Medulla oblongata (tissue), 1 donor: Measurements from ENCODE around the gene EP400.

Experiments
- DNase-seq: peaks from one replicate; pipeline ENCODE4 v3.0.0-alpha.2; 2015; ENCODE audit errors: extremely low spot score

EP400 gene

DNA sequence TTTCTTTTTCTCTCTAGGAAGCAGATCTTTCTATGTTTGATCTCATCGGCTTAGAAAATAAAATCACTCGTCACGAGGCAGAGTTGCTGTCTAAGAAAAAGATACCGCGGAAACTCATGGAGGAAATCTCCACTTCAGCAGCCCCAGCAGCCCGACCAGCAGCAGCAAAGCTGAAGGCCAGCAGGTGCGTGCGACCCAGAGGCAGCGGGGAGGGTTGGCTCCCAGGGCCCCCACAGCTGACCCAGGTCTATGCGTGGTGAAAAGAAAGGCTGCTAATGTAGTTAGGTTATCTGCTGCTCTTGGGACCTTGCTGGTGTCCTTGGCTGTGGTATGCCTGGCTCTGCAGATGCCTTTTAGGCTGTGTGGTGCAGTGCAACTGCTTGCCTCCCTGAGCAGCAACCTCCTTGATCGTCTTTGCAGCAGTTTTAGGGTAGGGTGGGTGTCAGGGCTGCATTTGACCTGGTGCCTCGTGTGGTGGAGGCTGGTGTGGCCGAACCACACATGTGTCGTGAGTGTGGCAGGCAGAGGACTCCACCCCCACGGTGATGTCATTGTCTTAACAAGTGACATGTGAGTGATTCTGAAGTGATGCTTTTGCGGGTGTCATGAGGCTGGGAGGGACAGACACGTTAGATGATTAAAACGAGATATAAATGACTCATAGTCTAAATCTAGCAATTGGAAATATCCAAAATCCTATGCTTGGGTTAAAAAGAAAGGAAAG, 68.6 kb downstream of the EP400 start:
- no peak for DNase-seq

DNA sequence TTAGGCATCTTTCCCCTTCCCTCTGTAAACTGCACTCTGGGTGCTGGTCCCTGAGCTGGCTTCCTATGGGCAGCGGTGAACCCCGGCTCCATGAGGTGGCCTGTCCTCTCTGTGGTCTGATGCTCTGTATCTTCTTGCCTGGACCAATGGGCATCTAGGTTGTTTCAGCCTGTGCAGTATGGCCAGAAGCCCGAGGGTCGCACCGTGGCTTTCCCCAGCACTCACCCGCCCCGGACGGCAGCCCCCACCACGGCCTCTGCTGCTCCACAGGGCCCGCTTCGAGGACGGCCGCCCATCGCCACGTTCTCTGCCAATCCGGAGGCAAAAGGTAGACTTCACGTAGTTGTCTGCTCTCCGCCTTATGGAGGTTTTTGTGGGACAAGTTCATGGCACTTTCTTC, 70.1 kb downstream of the EP400 start:
- DNase-seq, result no peak

DNA sequence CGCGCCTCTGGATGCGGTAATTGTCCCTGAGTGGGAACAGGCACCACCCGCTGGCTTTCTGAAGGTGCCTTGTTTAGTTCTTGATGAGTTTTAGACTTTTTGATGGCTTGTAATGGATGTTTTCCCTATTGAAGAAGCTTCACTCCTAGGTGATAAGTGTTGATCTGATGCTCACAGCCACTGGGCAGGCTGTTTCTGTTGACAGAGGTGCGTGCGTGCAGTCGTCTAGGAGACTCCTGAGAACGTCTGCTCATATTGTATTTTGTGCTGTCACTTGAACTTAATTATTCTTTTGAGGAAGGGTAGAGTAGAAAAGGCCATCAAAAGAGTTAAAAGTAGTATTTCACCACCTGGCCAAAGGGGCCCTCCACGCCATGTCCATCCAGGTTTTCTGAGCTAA, 70.5 kb downstream of the EP400 start:
- no peak for DNase-seq

DNA sequence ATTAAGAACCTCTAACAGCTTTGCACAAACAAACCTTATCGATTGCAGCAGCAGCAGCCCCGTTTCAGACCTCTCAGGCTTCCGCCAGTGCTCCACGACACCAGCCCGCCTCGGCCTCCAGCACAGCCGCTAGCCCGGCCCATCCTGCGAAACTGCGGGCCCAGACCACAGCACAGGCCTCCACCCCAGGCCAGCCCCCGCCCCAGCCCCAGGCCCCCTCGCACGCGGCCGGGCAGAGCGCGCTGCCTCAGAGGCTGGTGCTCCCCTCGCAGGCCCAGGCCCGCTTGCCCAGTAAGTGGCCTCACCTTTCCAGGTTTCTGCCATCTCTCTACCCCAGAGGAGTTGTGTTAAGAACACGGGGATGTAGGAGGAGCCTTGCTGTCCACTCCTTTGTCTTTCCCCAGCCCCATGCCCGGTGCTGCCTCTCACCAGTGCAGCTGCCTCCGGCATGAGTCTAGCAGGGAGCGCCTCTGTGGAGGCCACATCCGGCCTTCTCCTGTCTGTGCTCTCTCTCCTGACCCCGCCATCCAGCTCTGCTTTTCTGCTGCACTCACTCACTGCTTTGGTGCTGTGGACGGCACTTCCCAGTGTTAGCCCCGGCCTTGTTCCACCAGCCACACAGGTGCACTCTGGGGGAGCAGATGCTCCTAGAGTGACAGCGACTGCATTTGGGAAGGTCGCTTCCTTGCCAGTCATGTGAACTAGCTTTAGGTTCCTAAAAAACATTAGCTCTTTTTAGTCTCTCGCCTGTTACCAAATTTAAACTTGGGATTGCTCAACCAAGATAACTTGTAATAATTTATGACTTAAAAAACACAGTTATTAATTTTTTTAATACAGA, 71.5 kb downstream of the EP400 start:
- DNase-seq, result no peak

DNA sequence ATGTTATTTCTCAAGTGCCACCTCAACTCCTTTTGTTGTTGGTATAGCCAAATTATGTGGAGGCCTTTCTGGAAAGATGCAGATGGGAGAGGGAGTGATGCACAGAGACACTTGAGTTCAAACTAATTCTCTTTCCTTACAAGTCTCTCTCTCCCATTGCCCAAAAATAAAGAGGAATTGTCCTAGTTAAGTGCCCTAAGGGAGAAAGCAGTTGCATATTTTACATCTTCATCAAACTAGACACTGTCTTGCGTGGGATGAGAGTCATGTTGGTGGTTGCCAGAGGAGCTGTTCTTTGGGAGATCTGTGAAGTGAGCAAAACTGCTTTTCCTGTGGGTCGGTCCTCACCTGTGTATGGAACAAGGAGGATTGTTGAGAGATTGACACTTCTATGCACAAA, 72.2 kb downstream of the EP400 start:
- no peak for DNase-seq

DNA sequence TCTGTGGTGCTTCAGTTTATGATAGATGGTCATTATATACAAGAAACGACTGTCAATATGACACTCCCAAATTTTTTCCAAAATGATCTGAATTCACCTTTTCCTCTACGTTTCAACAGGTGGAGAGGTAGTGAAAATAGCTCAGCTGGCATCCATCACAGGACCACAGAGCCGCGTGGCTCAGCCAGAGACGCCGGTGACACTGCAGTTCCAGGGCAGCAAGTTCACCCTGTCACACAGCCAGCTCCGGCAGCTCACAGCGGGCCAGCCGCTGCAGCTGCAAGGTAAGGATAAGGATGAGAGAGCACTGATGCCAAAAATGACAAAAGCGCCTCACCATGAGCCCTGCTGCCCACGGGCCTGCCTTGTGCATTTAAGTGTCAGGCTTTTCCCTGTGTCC, 73.9 kb downstream of the EP400 start:
- DNase-seq, result no peak

DNA sequence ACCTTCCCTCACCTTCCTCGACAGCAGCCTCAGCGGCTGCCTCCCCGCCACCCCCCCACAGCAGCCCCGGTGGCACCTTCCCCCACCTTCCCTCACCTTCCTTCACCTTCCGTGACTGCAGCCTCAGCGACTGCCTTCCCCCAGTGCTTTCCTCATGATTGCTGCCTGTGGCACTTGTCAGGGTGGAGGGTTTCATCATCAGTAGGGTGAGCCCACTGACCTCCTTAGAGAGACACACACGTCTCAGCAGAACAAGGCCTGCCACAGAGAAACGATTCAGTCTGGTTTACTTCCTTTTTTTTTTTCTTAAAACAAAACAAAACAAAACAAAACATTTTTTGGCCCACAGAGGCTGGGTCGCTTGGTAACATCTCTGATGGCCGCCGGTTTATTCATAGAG, 75.0 kb downstream of the EP400 start:
- DNase-seq, result no peak

DNA sequence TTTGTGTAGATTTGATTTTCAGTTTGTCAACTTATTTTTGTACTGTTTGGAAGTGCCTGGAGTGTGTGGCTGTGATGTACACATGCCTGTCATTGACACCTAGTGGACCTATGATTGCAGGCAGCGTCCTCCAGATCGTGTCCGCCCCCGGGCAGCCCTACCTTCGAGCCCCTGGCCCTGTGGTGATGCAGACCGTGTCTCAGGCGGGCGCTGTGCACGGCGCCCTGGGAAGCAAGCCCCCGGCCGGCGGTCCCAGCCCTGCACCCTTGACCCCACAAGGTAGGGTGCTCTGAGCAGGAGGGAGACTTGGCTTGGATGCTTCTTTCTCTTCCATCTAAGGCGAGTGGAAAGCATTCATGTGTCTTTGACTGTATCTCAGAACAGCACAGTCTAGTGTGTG, 75.8 kb downstream of the EP400 start:
- no peak for DNase-seq

DNA sequence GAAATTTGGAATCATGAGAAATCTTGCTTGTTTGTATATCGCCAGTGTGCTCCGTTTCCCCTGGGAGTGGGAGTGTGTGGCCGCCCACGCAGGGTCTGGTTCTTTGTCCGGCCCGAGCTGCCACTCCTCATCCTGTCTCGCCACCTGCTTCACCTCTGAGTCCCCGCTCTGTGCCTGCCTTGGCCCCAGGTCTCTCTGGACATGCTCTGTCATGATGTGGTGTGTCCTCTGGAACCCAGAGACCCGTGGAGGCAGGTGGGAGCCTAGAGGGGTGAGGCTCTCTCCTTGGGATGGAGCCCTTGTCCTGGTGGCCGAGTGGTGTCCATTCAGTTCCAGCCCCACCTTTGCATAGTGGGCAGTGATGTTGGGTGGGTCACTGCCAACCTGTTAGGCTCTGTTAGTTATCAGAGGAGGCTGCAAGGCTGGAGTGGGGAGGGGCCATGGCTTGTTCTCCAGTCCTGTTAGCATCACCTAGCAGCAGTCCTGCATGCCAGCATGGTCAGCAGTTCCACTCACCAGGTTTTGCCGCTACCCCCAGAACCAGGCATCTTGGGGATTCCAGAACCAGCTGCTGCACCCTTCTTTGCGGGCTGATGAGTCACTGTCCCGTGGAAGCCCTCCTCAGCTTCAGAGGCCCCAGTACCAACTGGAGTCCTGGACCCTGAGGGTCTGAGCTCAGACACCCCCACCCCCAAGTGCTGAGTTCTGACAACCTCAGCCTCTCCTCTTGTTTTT, 76.5 kb downstream of the EP400 start:
- DNase-seq, result no peak

DNA sequence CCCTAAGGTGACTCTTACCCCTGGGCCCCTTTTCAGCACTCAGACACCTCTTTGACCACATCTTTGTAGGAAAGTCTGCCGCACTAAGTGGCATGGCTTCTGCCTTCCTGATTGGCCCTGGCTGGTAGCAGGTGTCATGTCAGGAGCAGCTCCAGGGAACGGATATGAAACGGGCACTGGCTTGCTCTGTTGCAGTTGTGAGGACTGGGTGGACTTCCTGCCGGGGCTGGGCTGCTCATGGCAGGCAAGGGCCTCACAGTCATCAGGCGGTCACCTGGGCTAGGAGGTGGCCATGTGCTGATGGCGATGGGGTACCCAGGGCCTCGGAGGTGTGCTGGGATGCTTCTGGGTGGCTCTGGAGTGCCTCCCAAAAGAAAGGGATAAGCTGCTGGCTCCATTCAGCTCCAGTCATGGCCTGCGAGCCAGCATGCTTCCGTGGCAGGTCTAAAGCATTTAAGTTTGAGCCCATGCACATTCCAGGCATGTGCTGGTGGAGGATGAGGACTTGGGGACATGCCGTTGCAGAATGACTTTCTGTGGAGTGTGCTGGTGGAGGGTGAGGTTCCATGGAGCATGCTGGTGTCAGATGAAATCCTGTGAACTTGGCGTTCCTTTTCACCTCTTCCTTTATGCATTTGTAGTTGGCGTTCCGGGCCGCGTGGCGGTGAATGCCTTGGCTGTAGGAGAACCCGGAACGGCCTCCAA, 77.2 kb downstream of the EP400 start:
- DNase-seq, result no peak

DNA sequence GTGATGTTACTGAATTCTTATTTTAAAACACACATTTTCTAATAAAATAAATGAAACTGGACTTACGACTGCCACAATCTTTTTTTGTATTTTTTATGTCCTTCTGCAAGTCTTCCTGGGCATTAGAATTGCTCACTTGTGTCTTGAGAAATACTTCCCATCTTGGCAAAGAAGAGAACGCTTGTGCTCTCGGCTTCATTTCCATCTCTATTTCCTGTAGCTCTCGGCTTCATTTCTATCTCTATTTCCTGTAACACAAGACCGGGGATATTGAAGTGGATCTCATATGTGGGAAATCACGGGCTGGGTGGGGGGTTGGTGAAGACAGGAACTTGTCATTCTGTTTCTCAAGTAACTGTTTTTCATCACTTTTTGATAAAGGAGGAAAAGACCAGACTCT, 77.9 kb downstream of the EP400 start:
- no peak for DNase-seq

DNA sequence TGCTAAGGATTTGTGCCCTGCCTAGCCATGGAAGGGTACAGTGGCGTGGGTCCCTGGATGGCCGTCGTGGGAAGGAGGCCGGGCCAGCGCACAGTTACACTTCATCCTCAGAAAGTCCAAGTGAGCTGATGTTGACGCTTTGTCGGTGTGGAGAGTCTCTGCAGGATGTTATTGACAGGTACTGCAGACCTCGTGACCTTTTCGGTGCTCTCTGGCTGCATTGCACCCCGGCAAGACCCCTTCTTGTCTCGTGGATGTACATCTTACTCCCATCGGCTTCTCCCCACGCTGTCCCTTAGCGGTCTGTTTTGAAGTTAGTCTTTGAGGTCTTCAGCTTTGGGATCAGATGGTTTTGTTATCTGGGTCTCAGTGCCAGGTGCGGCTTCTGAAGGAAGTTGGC, 78.4 kb downstream of the EP400 start:
- DNase-seq, result no peak

DNA sequence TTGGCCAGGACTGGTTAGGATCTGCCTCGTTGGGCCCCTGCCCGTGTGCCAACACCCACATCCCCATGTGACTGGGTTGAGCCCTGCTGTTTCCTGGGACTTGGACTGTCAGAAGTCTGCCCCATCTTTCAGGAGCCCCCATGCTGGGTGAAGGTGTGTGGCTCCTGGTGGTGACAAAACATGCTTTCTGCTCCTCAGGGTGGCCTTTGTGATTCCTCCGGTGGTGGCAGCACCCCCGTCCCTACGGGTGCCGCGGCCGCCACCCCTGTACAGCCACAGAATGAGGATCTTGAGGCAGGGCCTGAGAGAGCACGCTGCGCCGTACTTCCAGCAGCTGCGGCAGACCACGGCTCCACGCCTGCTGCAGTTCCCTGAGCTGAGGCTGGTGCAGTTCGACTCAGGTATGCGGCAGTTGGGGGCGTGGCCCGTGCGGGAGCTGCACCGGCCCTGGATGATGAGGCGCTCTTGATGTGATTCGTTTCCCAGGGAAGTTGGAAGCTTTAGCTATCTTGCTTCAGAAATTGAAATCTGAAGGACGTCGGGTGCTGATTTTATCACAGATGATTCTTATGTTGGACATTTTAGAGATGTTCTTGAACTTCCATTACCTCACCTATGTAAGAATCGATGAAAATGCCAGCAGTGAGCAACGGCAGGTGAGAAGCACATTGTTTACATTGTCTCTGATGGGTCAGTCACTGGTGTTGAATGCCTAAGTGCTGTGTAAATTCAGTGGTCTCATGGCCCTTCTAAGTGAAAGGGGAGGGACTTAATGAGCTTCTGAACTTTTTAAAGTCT, 80.0 kb downstream of the EP400 start:
- no peak for DNase-seq

DNA sequence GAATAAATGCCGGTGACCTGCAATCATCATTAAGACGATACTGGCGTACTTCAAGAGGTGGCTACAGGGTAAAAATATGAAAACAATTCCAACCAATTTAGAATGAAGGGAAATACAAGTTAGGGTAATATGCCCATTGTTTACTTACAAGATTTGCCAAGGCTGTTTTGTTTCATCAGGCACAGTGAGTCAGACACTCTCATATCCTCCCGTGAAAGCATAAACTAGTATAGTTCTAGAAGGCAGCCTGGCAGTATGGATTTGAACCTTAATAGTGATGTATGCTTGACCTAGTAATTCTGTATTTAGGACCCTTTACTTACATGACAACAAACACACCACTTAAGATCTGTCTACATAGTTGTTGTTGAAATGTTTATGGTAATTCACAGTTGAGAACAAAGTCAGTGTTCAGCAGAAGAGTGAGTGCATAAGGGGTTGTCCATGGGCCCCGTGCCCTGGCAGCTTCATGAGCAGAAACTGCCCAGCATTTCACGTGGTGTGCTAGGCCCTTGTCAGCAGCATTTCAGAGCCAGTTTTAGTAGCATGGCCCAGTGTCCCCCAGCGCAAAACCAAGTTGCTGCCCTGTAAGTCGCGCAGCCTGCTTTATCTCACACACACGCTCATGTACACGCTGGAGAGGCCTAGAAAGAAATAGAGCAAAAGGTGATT, 80.8 kb downstream of the EP400 start:
- peak; percentile 93 for DNase-seq

DNA sequence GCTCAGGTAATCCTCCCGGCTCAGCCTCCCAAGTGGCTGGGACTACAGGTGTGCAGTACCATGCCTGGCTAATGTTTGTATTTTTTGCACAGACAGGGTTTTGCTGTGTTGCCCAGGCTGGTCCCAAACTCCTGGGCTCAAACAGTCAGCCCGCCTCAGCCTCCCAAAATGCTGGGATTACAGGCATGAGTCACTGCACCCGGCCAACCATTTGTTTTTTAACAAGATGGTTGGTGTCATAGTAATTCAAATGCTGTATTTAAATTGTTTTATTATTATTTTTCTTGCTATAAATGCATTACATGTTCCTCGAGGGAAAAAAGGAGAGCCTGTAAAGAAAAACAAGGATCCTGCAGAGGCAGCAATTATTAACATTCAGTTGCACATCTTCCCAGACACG, 83.9 kb downstream of the EP400 start:
- DNase-seq, result no peak

DNA sequence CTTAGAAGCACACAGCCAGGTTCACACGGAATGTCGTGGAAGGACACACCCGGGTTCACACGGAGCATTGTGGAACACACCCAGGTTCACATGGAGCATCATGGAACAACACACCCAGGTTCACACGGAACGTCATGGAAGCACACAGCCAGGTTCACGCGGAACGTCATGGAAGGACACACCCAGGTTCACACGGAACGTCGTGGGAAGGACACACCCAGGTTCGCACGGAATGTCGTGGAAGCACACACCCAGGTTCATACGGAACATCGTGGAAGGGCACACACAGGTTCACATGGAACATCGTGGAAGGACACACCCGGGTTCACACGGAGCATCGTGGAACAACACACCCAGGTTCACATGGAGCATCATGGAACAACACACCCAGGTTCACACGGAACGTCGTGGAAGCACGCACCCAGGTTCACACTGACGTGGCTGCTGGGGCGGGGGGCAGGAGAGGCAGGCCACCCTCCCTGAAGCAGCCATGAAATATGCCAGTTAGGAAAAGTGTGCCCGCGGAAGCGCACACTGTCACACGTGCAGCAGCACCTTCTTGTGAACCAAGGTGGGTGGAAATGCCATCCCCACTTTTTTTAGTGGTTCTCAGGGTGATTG, 86.4 kb downstream of the EP400 start:
- no peak for DNase-seq

DNA sequence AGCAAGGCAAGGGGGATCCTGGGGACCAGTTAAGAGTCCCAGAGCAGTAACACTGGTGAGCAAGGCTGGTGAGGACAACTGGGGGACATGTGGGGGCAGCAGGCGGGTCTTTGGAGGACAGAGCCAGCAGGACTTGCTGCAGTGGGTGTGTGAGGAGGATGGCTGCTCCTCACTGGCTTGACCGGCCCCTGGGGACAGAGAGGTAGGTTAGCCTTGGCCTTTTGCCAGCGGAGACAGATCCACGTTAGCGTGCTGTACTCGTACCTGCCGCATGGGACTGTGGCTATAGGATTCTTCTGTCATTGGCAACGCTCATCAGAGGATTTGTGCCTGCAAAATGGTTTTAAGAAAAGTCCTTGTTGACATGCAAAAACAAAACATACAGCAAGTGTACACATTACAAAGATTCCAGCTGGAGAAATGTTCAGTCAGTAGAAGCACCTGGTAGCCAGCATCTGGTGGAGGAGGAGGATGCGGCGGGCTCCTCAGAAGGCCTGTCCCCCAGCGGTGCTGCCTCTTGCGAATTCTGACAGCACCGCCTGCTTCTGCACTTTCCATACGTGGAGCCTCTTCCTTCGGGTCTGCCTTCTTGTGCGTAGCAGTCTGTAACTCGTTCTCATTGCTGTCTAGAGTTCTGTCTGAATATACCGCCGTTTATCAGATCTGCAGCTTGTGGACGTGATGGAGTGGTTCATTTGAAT, 91.3 kb downstream of the EP400 start:
- DNase-seq, result no peak

DNA sequence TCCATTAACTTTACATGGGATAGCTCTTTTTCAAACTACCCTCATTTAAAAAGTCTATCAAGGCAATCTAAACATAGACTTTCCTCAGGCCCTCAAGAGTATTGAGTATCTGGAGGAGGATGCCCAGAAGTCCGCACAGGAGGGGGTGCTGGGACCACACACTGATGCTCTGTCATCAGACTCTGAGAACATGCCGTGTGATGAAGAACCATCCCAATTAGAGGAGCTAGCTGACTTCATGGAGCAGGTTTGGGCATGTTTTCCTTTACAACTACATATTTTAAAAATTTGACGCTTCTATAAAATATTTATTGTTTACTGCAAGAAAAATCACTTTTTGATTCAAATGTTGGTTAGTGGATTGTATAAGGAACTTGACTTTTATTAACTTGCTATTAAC, 93.5 kb downstream of the EP400 start:
- DNase-seq, result no peak

DNA sequence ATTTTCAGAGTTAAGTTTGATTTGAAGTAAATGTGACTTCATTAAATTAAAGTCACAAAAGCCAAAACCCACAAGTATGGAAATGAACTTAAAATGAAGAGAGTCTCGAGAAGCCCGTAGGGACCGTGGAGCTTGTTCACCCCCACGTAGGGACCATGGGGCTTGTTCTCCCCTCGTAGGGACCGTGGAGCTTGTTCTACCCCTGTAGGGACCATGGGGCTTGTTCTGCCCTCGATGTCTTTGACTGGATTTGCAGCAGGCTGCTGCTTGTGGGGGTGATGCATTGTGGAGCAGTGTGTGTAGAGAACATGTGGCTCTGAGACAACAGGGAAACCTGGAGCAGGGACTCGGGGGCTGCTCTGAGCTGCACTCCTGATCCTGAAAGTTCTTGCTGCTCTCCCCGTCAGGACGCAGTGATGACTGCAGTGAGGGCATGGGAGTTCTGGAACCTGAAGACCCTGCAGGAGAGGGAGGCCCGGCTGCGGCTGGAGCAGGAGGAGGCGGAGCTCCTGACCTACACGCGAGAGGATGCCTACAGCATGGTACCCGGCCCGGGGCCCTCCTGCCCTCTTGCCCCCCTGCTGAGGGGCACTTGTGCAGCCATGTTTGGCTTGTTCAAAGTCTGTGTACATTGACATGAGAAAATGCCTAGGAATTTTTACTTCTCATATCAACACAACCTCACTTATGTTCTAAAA, 94.2 kb downstream of the EP400 start:
- DNase-seq, result no peak
